ENCODE data around the gene TLE4.
"Not testable (repeated sequence)": the region's sequence is repeated elsewhere in the genome, so short reads cannot be mapped to it uniquely, and the experiment has no call there.

Gene TLE4

DNA sequence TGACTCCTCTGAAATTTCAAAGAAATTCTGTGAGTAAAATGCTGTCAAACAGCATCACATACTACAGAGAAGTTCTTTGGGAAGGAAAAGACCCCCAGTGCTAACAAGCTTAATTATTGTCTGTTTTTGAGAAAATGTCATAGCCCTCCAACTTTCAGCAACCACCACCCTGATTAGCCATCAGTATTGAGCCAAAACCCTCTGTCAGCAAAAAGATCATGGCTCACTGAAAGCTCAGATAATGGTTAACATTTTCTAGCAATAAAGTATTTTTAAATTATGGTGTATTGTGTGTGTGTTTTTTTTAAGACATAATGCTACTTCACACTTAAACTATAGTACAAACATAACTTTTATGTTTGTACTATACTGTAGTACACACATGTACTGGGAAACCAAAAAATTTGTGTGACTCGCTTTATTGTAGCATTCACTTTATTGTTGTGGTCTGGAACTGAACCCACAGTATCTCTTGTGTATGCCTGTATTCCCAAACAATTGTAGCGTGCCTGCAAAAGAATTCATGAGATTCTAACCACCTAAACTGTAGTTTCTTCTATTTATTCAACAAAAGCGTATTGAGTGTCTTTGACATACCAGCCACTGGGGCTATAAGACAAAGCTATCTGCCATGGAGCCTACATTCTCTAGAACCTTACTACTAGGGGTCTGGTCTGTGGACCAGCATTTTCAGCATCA, 31.6 kb downstream of the TLE4 start:
- no peak for DNase-seq (ENCODE audit: low read depth in 2 of 2)

DNA sequence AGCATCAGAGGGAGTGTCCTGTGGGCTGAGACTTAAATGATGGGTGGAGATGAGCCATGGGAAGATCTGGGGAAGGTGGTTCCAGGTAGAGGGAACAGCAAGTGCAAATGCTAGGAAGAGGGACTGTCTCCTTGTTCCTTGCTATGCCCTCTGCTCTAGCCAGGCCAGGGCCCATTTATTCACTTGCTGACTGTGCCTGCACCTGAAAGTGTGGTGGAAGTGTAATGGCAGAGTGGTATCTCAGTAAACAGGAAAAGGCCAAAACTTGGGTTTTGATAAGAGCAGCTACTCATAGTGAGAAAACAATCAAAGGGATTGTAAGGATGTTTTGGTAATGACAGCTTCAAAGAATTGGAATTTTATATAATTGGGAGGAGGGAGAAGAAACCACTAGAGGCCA, 32.4 kb downstream of the TLE4 start:
- no peak for DNase-seq (ENCODE audit: low read depth in 2 of 2)

DNA sequence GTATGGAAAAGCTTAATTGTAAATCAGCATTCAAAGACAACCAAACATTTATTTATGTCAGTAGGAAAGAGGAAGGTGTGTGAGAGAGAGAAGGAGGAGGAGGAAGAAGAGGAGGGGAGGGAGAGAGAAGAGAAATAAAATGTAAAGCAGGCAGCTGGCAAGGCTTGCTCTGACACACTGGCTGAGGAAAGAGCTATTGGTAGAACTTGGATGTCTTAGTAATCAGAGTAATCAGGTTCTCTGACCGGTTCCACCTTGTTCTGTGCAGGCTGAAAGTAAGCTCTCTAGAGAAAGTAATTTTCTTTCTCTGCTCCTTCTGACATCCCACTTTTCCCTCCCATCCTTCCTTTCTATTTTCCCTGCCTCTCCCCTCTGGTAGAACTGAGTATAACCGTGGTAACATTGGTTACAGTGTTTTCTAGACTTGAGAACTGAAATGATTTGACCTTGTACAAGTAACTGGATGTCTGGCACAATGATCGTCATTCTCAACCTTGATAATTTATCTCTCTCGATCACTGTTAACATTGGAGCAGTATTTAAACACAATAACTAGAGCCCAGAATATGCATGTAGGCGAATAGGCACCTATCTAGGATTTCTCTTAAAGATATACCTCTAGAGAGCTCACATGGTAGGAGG, 33.3 kb downstream of the TLE4 start:
- no peak for DNase-seq (ENCODE audit: low read depth in 2 of 2)

DNA sequence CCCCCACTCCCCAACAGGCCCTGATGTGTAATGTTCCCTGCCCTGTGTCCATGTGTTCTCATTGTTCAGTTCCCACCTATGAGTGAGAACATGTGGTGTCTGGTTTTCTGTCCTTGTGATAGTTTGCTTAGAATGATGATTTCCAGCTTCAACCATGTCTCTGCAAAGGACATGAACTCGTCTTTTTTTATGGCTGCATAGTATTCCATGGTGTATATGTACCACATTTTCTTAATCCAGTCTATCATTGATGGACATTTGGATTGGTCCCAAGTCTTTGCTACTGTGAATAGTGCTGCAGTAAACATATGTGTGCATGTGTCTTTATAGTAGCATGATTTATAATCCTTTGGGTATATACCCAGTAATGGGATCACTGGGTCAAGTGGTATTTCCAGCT, 34.8 kb downstream of the TLE4 start:
- not testable (repeated sequence) for DNase-seq (ENCODE audit: low read depth in 2 of 2)

DNA sequence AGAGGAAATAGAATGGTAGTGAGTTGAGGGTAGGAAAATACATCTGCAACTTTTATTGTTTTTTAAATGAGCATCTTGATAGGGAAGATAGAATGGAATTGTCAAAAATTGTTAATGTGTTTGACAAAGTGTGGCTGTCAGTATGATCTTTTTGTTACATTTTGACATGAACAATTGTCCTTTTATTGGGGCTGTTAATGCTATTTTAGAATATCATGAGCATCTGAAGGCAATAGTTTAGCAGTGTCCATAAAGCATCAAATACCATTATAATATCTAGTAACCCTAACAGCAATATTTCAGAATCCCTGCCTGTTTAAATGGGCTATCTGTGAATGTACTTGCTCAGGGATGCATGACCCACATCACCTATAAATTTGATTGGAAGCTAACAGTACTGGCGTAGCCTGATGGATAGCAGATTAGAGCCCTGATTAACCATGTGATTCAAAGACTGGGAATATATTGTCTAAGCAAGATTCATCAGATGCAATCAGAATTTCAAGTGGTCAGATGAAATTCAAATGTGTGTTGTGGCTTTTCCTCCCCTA, 37.8 kb downstream of the TLE4 start:
- DNase-seq (ENCODE audit: low read depth in 2 of 2), result no peak

DNA sequence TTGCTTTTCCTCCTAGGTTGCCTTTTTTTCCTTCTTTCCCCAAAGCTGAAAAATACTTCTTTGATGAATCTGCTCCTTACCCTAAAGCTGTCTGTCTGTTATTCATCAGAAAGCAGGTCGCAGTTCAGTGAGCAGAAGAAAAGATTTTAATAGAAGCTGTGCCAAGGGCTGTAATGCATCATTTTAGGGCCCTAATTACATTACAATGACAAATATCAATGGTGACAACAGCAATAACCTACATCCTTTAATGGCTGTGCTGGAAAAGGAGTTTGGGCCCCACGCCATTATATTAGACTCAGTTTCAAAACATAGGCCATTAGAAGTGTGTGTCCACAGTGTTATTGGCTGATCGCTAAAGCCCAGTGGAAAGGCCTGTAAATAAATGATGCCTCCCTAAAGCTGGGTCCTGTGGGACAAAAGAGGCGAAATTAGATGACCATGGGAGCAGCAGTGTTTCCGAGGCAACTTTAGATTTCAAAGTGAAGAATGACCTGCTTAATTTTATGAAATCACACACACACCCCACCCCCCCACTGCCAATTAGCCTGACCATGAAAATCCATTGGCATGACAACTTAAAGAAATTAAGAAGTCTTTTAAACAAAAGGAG, 38.4 kb downstream of the TLE4 start:
- DNase-seq (ENCODE audit: low read depth in 2 of 2), result peak; percentile 83 to 85

DNA sequence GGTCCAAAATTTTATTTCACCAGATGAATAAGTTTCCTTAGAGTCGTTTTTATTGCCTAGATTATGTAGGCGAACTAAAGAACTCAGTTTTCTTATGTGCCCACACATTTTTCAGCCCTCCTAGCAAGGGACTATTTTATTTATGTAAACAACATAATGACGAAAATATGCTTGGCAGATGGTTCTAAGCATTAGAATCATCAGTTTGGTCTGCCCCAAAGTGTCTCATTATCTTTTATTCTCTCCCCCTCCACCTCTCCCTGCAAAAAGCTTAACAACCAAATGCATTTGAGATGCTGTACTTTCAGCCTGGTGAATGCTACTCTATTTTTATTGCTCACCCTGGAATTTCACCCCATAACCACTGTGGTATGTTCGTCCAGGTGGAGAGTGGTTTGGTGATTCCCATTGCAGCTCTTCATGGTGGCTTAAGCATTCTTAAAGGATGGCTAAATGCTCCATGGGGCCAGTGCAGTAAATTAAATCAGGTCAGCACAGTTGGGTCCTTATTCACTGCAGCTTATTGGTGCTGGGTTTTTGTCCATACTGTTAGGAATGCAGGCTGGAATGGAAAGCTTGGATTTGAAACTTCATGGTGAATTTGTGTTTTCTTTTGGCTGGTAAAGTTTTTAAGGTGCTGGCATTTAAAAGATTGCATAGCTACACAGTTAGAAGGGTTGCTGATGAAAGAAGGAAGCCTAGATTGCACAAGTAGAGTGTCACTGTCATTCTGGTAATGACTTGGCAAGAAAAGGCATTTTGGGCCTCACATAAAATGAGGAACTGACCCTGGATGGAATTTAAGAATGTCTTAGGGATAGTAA, 39.2 kb downstream of the TLE4 start:
- DNase-seq (ENCODE audit: low read depth in 2 of 2), result peak; percentile 97

DNA sequence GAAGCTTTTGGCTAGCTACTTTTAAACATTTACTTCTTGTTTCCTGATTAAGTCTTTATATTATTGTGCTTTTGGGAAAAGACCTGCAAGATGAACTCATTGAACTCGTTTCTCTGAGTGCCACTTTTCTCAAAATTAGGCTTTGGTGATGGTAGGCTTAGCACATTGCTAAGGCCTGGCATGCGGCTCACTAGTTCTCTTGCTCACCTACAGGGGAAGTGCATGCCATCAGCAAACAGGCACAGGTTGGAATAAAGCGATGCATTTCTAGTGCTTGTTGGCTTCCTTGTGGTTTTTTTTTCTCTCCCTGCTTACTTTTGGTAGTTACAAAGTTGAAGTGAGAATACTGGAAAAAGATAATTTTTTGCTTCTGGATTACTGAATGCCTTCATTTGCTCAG, 41.4 kb downstream of the TLE4 start:
- no peak for DNase-seq (ENCODE audit: low read depth in 2 of 2)

DNA sequence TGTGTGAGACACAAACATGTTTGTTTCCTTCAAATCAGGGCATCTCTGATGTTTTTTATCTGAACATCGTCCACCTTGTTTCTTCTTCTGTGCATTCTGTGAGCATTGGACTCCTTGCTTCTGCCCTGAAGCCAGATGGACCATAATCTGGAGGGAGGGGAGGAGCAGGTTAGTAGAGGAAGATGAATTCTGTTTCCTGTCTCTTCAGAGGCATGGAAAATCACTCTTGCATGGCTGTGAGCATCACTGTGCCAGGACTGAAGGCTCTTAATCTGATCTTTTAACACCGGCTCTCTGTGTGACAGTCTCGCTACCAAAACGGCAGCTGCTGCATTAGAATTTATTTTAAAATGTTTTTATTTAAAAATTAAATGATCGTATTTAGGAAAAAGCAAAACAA, 43.3 kb downstream of the TLE4 start:
- DNase-seq (ENCODE audit: low read depth in 2 of 2), result no peak

DNA sequence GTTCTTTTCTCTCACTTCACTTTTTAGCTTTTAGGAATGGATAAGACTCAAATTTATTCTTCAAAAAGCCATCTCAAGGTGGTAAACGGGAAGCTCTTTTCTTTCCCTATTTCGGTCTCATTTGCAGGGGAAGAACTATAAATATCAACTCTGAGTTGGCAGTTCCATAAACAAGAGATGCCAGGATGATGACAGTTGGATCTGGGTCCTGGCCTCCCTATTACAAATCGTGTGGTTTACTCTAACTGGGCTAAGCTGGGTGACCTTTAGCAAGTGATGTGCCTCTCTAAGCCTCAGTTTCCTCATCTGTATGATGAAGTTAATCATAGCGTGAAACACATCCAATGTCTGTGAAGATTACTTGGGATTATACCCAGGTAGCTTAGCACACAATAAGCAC, 44.2 kb downstream of the TLE4 start:
- no peak for DNase-seq (ENCODE audit: low read depth in 2 of 2)

DNA sequence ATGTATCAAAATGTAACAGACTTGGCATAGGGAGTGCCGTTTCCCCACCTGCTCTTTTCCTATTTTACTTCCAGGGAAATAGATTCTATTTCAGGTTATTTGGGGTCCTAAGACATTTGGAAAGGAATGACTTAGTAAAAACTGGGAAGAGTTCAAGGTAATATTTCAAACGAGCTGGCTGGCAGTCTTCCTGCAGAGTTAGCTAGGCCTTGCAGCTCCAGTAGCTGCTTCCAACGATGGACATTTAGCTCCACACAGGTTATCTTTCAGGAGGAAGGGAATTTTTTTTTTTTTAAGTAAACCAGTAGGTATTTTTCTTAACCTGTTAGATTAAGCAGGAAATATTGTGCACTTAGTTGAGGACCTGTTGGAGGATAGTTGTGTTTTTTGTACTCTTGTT, 45.2 kb downstream of the TLE4 start:
- no peak for DNase-seq (ENCODE audit: low read depth in 2 of 2)

DNA sequence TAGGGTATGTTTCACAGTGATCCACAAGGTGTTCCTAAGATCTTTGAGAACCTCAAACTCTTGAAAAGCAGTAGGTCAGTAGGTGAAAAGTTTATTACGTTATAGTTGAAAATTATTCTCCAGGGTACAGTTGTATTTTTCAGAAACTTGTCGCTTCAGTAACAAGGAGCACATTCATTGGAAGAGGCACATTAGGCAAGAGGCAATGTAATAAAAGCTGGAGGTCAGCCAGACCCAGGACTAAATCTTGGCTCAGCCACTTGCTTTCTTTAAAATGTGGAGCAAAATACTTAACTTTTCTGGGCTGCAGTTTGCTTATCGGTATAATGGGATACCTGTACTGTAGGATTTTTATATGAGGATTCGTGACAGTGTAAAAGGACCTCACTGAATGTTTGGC, 45.6 kb downstream of the TLE4 start:
- DNase-seq (ENCODE audit: low read depth in 2 of 2), result no peak

DNA sequence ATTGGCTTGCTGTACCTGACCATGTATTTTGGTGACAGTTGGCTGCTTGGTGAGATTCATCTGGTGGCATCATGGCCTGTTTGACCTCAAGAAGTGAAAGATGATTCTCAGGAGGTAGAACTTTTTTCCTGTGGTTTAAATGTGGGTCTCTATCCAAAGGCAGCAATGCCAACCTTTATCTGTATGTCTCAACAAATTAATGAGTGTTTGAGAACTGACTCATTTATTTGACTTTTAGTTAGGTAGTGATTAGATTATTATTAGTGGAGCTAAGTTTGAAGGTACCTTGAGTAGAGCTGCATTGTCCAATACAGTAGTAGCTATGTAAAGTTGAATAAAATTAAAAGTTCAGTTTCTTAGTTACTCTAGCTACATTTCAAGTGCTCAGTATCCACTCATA, 48.2 kb downstream of the TLE4 start:
- no peak for DNase-seq (ENCODE audit: low read depth in 2 of 2)

DNA sequence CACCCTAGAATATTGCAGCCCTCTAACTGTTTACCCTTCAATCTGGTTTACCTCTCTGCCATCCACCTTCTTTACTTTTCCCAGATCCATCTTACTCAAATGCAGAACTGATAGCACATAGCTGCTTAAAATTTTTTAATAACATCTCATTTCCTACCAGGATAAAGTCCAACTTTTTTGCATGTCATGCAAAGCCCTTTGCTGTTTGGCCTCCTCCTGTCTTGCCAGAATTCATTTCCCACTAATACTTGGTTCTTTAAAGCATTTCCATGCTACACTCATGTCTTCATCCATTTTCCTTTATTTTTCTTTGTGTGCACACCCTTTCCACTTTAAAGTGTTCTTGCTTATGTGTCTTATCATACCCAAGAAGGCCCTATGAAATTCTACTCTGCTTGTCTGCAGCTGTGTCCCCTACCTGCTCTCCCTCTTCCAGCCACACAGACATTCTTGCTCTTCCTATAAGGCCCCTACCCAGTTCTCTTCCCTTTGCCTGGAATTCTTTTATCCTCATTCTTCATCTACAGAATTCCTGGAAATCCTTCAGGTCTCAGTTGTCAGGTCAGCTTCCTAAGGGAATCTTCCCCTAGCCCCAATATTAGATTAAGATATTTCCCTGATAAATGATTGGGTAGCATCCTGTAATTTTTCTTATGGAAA, 50.3 kb downstream of the TLE4 start:
- DNase-seq (ENCODE audit: low read depth in 2 of 2), result no peak

DNA sequence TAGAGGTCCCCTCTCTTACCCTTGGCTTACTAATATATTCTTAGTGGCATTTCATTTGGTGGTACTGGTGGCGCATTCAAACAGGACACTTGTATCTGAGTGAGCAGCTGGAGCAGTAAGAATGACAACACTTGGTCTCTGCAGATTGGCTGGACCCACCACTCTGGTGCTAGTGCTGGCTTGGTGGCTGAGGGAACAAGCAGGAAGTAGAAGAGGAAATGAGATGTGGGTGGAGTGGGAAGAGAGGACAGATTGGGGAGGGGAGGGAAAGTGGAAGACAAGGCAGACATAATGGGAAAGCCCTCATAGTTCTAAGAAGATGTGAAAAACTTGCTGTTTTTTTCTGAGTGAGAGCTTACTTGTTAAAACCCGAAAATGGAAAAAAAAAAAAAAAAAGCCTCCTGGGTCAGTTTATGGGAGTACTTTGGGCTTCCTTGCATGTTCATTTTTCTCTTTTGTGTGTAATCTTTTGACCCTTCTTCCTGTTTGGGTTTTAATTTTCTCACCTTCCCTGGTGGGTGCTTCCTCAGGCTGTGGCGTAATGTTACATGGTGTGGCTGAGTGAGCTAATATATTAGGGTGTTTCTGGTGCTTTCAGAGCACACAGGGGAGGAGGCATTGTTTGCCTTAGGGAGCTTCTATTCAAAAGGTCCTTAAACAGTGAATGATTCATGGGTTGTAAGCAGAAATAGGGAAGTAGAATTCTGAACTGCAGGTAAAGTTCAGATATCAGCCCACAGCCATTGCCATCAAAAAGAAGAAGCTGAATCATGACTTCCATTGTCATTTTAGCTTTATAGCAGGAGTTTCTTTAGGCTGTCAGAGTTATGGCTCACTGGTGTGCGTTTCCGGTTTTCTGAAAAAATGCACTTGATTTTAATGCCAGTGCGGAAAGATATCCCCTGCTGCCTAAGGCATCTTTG, 52.3 kb downstream of the TLE4 start:
- no peak for DNase-seq (ENCODE audit: low read depth in 2 of 2)

DNA sequence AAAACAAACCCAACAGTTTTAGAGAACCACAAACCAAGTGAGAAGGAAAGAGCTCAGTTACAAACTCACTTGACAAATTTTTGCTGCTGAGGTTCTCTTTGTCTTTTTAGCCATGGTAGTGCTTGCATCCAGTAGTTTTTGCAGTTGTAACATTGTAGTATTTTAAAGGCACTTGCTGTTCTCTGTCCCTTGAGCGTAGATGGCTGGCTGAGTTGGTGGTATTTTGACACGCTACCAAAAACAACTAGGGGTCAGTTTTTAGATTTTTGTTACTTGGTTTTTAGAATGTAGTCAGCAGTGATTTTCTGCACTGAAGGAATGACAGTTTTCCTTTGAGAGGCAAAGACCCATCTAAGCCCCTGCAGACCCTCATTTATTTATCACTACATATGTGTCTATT, 58.0 kb downstream of the TLE4 start:
- DNase-seq (ENCODE audit: low read depth in 2 of 2), result no peak

DNA sequence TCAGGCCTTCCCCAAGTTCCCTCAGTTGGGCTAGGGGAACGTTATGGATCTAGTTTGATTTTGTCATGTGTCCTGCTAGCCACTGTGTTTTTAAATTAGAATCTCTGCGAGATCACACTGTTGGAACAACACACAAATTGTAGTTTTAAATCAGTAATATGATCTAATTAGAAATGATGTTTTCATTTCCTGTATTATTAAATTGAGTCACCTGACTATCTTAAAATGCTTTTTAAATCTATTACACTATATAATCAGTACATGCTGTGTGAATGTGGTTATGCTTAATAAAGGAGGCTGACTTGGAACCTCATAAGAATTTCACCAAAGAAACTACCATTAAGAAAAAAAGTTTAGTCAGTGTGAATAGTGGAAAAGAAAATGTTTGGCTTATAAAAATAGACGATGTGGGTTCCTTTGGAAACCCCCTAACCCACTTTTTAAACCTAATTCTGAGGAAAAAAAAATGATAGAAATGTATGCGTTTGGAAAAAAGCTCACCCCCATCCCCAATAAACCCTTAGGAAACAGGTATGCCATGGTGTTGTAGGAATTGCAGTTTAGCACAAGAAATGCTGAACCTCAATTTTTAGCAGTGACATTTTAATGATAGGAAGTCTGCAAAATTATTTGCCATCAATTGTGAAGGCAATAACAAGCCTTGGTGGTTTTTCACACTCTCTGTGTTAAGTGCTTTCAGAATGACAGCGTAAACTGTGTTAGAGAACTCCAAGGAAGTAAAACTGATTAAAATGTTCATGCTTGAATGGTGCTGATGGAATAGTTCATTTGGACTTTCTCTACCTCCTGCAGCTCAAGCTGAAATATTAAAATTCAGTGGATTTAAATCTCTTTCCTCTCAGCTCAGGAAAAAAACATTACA, 59.0 kb downstream of the TLE4 start:
- DNase-seq (ENCODE audit: low read depth in 2 of 2), result no peak

DNA sequence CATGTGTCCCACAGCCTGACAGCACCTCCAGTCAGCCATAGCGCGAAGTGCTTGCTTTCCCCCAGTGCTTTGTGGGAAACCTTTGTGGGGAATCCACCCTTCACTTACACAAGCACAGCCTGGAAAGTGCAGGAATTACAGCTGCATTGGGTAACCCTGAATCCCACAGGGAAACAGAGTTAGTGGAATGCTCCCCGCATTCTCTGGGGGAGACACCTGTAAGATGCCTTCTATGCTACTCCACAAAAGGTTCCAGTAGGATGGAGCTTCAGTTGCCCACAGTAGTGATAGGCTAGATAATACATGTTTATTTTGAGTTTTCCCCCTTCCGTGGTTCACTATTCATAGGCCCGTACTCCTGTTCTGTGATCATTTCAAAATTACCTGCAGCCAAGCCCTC, 60.3 kb downstream of the TLE4 start:
- DNase-seq (ENCODE audit: low read depth in 2 of 2), result no peak

DNA sequence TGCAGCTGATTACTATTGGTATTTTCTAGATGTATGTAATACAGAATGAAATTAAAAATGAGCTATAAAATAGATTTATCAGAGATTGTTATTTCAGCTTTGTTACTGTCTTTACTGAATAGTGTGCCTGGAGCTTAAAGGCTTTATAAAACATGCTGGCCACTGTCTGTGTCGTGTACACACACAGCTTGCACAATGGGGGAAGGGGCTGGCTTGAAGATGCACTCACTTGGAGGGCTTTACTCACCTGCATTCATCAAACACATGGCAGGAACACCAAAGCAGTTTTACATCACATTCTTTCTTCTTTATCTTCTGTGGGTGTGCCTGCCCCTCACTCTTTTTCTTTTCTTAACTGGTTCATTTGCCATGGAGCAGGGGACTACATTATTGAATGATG, 60.9 kb downstream of the TLE4 start:
- DNase-seq (ENCODE audit: low read depth in 2 of 2), result no peak

DNA sequence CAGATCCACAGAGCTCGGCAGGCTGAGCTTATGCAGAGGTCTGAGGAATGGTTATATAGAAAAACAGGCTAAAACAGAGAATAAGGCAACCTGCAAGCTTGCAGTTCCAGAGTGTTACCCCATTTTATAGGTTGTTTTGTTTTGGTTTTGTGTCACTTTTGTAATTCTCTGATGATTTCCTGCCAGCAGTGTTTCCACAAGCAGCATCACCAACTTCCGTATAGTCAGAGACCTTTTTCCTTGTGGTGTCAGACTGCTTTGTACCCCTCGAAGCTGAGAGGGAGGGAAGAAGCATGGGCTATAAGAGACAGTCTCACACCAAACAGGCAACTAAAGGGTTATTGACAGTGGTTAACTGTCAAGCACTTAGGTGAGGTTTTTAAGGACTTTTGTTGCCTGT, 61.8 kb downstream of the TLE4 start:
- DNase-seq (ENCODE audit: low read depth in 2 of 2), result no peak

Data from fibroblast of skin of left quadriceps (primary cell).